MM.1S (cell line): Measurements from ENCODE around the gene LETM1.

ENCODE experiments used
- DNase-seq: peaks from one replicate; pipeline ENCODE4 v3.0.0-alpha.2; 2015
- H2AFZ ChIP-seq: fragments of 300-600 bp; sonication (generic); 2 replicates; pipeline ENCODE4 v1.6.0; 2016; ENCODE audit warnings: antibody characterized with exemption, low read length
- H3F3A ChIP-seq: fragments of 300-600 bp; sonication (generic); 2 replicates; pipeline ENCODE4 v1.6.1; 2016; ENCODE audit warnings: mild to moderate bottlenecking, antibody characterized with exemption, low read length, moderate library complexity, mixed read lengths; ENCODE audit not compliant: insufficient read depth
- H3K27ac ChIP-seq: fragments of 300-600 bp; sonication (generic); 2 replicates; pipeline ENCODE4 v1.5.1; 2016; ENCODE audit warnings: mild to moderate bottlenecking, low read length
- H3K27me3 ChIP-seq: fragments of 300-600 bp; sonication (generic); replicated peaks from 2 replicates; pipeline ENCODE4 v1.6.0; 2016; ENCODE audit warnings: low read length; ENCODE audit not compliant: insufficient read depth
- H3K36me3 ChIP-seq: fragments of 300-600 bp; sonication (generic); replicated peaks from 2 replicates; pipeline ENCODE4 v1.6.1; 2016; ENCODE audit warnings: mild to moderate bottlenecking, low read length, mixed read lengths; ENCODE audit not compliant: insufficient read depth
- H3K4me1 ChIP-seq: fragments of 300-600 bp; sonication (generic); 2 replicates; pipeline ENCODE4 v1.6.1; 2016; ENCODE audit warnings: low read length, mixed read lengths
- H3K4me2 ChIP-seq: fragments of 300-600 bp; sonication (generic); 2 replicates; pipeline ENCODE4 v1.6.0; 2016; ENCODE audit warnings: low read depth, low read length
- H3K4me3 ChIP-seq: fragments of 300-600 bp; sonication (generic); 2 replicates; pipeline ENCODE4 v1.5.1; 2016; ENCODE audit warnings: low read length, mixed read lengths
- H3K79me2 ChIP-seq: fragments of 300-600 bp; sonication (generic); 2 replicates; pipeline ENCODE4 v1.6.1; 2016; ENCODE audit warnings: mixed run types, low read length, mixed read lengths
- H3K9ac ChIP-seq: fragments of 300-600 bp; sonication (generic); 2 replicates; pipeline ENCODE4 v1.6.1; 2016; ENCODE audit warnings: low read length, mixed read lengths
- H3K9me2 ChIP-seq: fragments of 300-600 bp; sonication (generic); replicated peaks from 2 replicates; pipeline ENCODE4 v1.6.1; 2016; ENCODE audit warnings: mild to moderate bottlenecking, low read length, mixed read lengths; ENCODE audit not compliant: insufficient read depth
- H3K9me3 ChIP-seq: fragments of 300-600 bp; sonication (generic); replicated peaks from 2 replicates; pipeline ENCODE4 v1.6.1; 2016; ENCODE audit warnings: mild to moderate bottlenecking, low read length, mixed read lengths; ENCODE audit not compliant: insufficient read depth
- H4K20me1 ChIP-seq: fragments of 300-600 bp; sonication (generic); 2 replicates; pipeline ENCODE4 v1.6.1; 2016; ENCODE audit warnings: mild to moderate bottlenecking, low read length, moderate library complexity, mixed read lengths; ENCODE audit not compliant: insufficient read depth
- EZH2 ChIP-seq: fragments of 300-600 bp; sonication (generic); optimal IDR thresholded peaks from 2 replicates; pipeline ENCODE3; 2017; ENCODE audit warnings: low read depth, mild to moderate bottlenecking, antibody characterized with exemption, low read length, mixed read lengths
- EZH2phosphoT487 ChIP-seq: fragments of 300-600 bp; sonication (generic); IDR thresholded peaks from 2 replicates; pipeline ENCODE4 v1.6.1; 2018; ENCODE audit warnings: antibody characterized with exemption, low read length
- TF ChIP-seq, protein P1 (sequence below): fragments of 300-600 bp; sonication (generic); IDR thresholded peaks from 2 replicates; pipeline ENCODE4 v1.5.1; 2016; ENCODE audit warnings: antibody characterized with exemption, low read length, mixed read lengths

Gene LETM1

DNA sequence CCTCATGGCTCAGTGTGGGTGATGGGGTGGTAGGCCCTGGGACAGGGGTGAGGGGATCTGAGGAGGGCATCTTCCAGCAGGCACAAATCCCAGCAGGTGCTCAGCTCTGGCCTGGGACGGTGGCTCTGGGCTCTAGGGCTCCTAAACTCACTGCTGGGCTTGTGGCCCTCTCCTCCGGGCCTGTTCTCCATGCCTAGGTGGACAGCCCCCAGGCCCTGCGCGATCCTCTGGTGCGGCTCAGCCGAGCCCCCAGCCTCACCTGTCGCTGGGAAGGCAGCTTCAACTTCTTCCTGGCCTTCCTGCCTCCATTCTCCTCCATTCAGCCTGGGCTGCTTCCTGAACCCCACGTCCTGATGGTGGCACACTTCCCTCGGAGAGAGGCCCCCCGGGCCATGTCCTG lies 82.2 kb downstream of the LETM1 start:
- H3K27ac ChIP-seq: no peak overlapping the region
- H3K27me3 ChIP-seq: peaks cover 97% of the 10 kb centered on the region
- DNase-seq: no peak
- TF ChIP-seq EZH2phosphoT487 (no peak), EZH2 (no peak)
- TF ChIP-seq, protein P1, sequence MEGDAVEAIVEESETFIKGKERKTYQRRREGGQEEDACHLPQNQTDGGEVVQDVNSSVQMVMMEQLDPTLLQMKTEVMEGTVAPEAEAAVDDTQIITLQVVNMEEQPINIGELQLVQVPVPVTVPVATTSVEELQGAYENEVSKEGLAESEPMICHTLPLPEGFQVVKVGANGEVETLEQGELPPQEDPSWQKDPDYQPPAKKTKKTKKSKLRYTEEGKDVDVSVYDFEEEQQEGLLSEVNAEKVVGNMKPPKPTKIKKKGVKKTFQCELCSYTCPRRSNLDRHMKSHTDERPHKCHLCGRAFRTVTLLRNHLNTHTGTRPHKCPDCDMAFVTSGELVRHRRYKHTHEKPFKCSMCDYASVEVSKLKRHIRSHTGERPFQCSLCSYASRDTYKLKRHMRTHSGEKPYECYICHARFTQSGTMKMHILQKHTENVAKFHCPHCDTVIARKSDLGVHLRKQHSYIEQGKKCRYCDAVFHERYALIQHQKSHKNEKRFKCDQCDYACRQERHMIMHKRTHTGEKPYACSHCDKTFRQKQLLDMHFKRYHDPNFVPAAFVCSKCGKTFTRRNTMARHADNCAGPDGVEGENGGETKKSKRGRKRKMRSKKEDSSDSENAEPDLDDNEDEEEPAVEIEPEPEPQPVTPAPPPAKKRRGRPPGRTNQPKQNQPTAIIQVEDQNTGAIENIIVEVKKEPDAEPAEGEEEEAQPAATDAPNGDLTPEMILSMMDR: no peak
- H3K9me3 ChIP-seq: no peaks in the 10 kb centered on the region
- no peaks in the 10 kb centered on the region for H3K79me2 ChIP-seq
- H3K36me3 ChIP-seq: no peaks in the 10 kb centered on the region
- no peak overlapping the region for H3K4me3 ChIP-seq
- H2AFZ ChIP-seq: no peak overlapping the region
- H3K9me2 ChIP-seq: no peaks in the 10 kb centered on the region
- no peak overlapping the region for H3K4me2 ChIP-seq
- no peaks in the 10 kb centered on the region for H3K4me1 ChIP-seq
- no peaks in the 10 kb centered on the region for H3F3A ChIP-seq
- no peak overlapping the region for H3K9ac ChIP-seq
- H4K20me1 ChIP-seq: no peaks in the 10 kb centered on the region

DNA sequence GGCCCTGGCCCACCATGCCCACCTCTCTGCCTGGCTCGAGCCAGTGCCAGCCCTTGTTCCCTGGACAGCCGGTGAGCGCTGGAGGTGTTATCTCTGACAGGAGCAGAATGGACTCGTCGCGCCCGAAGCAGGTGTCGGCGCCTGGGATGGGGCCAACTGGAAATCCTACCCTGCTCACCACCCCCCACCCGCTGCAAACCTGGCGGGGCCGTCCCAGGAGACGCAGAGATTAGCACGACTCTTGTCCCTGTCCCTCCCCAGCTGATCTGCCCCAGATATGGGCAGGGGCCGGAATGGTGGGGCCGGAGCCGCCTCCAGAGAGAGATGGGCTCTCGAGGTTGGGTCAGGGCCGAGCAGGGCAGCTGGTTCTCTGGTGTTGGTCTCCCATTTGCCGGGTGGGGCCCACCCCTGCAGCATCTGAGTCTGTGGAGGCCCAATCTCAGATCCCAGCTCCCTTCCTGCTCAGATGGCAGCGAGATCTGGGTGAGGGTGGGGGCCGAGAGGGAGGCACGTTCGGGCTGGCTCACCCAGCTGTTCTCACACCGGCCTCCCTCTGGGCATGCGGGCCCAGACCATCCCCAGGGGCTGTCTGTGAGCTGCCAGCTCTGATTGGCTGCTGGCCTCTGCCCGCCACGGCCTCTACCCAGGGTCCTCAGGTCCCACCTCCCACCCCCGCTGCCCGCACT lies 83.0 kb downstream of the LETM1 start:
- H3K27me3 ChIP-seq: peaks cover 97% of the 10 kb centered on the region
- no peak overlapping the region for H3K4me3 ChIP-seq
- H2AFZ ChIP-seq: no peak overlapping the region
- no peaks in the 10 kb centered on the region for H3K4me1 ChIP-seq
- TF ChIP-seq, protein P1: no peak
- TF ChIP-seq EZH2phosphoT487 (no peak), EZH2 (no peak)
- H3K9ac ChIP-seq: no peak overlapping the region
- no peak overlapping the region for H3K27ac ChIP-seq
- H3F3A ChIP-seq: no peaks in the 10 kb centered on the region
- H3K79me2 ChIP-seq: no peaks in the 10 kb centered on the region
- H3K9me3 ChIP-seq: no peaks in the 10 kb centered on the region
- no peaks in the 10 kb centered on the region for H3K36me3 ChIP-seq
- no peak overlapping the region for H3K4me2 ChIP-seq
- DNase-seq: no peak
- no peaks in the 10 kb centered on the region for H3K9me2 ChIP-seq
- H4K20me1 ChIP-seq: no peaks in the 10 kb centered on the region

DNA sequence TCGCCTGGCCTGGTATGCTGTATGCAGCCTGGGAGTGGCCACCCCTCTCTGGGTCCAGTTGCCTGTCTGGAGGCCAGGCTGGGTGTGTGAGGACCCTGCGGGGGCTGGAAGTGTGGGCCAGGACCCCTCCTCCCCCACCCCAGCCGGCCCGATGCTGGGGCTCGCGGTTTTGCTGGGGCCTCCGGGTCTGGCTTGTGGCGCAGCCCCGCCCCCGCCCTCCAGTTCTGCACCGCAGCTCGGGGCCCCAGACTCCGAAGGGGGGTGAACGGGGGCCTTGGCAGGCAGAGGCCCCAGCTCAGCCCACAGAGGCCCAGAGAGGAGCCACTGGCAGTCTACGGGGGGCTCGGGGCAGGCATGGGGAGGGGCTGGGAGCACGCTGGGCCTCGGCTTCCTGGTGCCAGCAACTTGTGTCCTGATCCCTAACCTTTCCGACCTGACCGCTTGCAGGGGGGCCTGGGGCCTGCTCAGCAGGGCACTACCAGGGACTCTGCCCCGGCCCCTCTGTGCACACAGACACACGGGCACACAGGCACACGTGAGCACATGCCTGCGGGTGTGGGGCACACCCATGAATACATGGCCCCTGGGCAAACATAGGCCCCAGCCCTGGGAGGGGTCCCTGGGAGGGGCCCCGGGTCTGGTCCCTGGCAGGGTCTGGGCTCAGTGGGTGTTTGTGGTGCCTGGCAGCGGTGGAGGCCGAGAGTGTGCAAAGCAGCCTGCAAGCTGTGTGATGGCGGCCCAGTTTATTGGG lies 84.2 kb downstream of the LETM1 start:
- Histone ChIP-seq H3K27ac (no peak overlapping the region), H3K27me3 (peaks cover 86% of the 10 kb centered on the region), H3K4me2 (no peak overlapping the region), H3K9me2 (no peaks in the 10 kb centered on the region), H3F3A (no peaks in the 10 kb centered on the region), H3K4me1 (no peaks in the 10 kb centered on the region), H3K9me3 (no peaks in the 10 kb centered on the region), H3K4me3 (no peak overlapping the region), H3K9ac (no peak overlapping the region), H4K20me1 (no peaks in the 10 kb centered on the region), H3K79me2 (no peaks in the 10 kb centered on the region), H2AFZ (no peak overlapping the region), H3K36me3 (no peaks in the 10 kb centered on the region)
- TF ChIP-seq EZH2: no peak
- TF ChIP-seq, protein P1: no peak
- no peak for TF ChIP-seq EZH2phosphoT487
- no peak for DNase-seq
